Stimulated activated naive CD8-positive, alpha-beta T cell treated with anti-CD3 and anti-CD28 coated beads, Interleukin-15, Interleukin-2, amounts not matched to agents 100 ng/mL and 50 ng/mL, for 24 hours (primary cell): Measurements from ENCODE around the gene AGPAT4.

Experiments used
- H3K27ac Mint-ChIP-seq: one replicate; pipeline ENCODE4 v1.8.0; 2021; ENCODE audit warnings: mild to moderate bottlenecking, mixed read lengths
- H3K27me3 Mint-ChIP-seq: one replicate; pipeline ENCODE4 v1.8.0; 2021; ENCODE audit warnings: mixed read lengths
- H3K36me3 Mint-ChIP-seq: one replicate; pipeline ENCODE4 v1.8.0; 2021; ENCODE audit warnings: low read depth, mixed read lengths
- H3K4me1 Mint-ChIP-seq: one replicate; pipeline ENCODE4 v1.8.0; 2021; ENCODE audit warnings: low read depth, mixed read lengths
- H3K4me3 Mint-ChIP-seq: one replicate; pipeline ENCODE4 v1.8.0; 2021; ENCODE audit warnings: mild to moderate bottlenecking, mixed read lengths
- H3K9me3 Mint-ChIP-seq: one replicate; pipeline ENCODE4 v1.8.0; 2021; ENCODE audit warnings: mixed read lengths

Gene AGPAT4

DNA sequence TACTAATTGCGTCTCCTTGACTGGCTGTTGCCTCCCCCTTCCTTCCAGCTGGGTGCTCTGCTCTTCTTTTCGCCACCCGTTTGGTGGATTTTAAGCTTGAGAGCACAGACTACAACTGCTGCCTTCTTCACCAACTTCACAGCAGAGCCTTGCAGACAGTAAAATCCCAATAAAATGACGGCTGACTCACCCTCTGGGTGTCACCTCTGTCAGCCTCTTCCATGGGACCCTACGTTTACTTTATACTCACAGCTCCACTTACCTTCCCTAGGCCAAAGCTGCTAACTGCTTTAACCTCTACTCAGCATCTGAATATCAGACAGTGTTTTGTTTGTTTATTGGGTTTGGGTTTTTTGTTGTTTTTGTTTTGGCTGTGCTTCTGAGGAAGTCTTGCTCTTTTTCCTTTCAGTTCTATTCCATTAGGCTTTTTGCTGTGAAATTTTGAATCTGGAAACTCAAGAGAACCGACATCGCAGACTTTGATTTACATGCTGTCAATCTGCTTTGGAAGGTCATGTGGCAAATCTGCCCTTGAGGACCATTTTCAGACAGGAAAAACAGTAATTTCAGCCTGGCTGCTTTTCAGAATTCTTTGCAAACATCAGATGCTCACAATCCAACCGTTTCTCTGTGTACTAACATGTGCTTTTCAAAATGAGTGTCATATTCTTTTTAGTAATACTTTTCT is 2.4 kb downstream of the AGPAT4 start:
- H3K4me1 Mint-ChIP-seq: peaks cover 23% of the 10 kb centered on the region
- no peaks in the 10 kb centered on the region for H3K9me3 Mint-ChIP-seq
- peaks cover 7% of the 10 kb centered on the region for H3K36me3 Mint-ChIP-seq
- no peak overlapping the region for H3K4me3 Mint-ChIP-seq
- H3K27me3 Mint-ChIP-seq: peaks cover 10% of the 10 kb centered on the region
- H3K27ac Mint-ChIP-seq: no peak overlapping the region

DNA sequence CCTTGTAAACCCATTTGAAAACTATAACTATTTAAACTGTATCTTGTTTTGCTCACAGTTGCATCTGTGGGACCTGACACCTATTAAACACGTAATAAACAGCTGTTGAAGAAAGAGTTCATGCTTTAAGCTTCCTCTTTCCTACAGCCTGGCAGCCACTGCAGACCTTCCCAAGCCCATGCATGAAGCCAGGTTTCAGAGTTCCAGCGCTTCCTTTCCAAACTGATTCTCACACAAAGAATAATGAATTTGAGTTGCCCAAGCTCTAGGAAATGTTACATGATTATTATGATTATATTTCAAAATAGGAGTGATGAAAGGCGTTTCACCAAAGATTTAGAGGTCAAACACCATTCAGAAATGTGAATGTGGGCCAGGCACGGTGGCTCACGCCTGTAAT is 3.7 kb downstream of the AGPAT4 start:
- no peak overlapping the region for H3K27ac Mint-ChIP-seq

DNA sequence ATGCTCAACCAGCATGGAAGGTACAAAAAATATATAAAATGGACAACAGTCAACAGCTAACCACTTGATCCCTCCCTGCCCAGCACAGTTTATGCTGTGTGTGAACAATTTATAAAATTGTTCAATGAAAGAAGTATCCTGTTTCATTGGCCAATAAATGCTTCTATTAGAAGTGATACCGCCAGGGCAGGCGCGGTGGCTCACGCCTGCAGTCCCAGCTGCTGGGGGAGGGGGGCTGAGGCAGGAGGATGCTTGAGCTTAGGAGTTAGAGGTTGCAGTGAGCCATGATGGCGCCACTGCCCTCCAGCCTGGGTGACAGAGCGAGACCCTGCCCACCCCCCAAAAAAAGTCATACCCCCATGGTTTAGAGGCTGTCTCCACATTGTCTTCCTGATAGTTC is 4.6 kb downstream of the AGPAT4 start:
- Mint-ChIP-seq H3K4me3 (no peak overlapping the region), H3K27me3 (no peaks in the 10 kb centered on the region), H3K36me3 (peaks cover 11% of the 10 kb centered on the region), H3K27ac (no peak overlapping the region), H3K9me3 (no peaks in the 10 kb centered on the region), H3K4me1 (peaks cover 13% of the 10 kb centered on the region)

More for the DNA sequence above, 3.7 kb downstream of the AGPAT4 start:
- Mint-ChIP-seq H3K27me3 (peaks cover 3% of the 10 kb centered on the region), H3K36me3 (peaks cover 11% of the 10 kb centered on the region), H3K4me1 (peaks cover 21% of the 10 kb centered on the region), H3K9me3 (no peaks in the 10 kb centered on the region), H3K4me3 (no peak overlapping the region)

DNA sequence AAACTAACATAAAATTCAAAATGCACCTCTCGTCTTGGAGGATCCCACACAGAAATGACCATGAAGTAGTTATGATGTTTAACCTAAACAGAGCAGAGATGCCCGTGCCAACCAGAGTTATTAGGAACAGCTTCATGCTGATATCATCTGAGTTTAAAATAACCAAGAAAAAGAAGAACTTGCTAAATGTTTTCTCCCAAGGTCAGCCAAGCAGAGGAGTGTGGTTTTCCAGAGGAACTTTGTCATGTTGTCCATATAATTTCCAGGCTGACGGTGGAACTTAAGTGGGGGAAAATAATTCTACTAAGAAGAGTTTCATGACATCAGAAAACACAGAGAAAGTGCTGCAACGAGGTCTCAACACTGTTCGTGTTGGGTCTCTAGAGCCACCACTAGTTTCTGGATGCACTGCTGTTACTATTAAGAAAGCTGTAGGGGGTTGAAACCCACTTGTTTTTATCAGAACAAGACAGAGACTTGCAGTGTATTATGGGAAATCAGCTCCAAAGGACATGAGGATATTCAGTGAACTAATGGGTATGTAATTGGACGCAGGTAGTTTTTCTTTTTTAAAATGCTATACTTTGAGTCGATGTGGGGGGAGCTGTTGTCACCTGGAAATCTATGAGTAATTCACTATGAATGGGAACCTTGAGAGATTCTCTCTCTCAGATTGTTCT is 5.2 kb downstream of the AGPAT4 start:
- Mint-ChIP-seq H3K9me3 (no peaks in the 10 kb centered on the region), H3K27ac (no peak overlapping the region), H3K4me3 (no peak overlapping the region), H3K4me1 (peaks cover 9% of the 10 kb centered on the region), H3K36me3 (peaks cover 11% of the 10 kb centered on the region), H3K27me3 (no peaks in the 10 kb centered on the region)

DNA sequence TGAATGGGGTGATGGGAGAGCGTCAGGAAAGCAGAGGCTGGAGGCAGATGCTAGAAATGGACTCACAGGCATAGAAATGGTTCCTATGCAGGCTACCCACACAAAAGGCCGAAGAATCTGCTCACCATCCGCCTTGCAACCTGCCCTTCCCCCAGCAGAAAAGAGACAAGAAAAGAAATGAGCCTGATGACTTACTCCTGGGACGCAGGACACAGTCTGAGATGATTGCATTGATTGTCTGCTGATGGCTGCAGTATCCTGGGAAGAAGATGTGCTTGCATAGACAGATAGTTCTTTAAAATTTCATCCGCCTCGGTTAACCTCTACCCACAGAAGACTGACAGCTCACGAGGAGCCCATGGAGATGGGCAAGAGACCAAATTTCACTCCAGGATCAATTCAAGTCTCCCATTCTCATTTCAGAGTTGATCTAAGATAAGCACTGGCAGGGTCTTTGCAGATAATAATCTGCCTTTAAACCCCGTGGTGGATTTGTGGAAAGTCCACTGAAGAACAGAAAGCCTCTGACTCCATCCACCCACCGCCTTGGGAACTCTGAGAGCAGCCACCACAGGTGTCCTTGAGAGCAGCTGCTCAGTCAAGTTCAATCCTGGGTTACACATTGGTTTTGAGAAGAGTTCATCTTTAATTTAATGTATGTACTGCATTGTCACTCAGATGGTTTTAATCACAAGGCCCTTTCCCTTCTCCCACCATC is 7.2 kb downstream of the AGPAT4 start:
- Mint-ChIP-seq H3K27ac (no peak overlapping the region), H3K36me3 (peaks cover 17% of the 10 kb centered on the region), H3K4me1 (no peaks in the 10 kb centered on the region), H3K4me3 (no peak overlapping the region), H3K27me3 (no peaks in the 10 kb centered on the region), H3K9me3 (no peaks in the 10 kb centered on the region)

DNA sequence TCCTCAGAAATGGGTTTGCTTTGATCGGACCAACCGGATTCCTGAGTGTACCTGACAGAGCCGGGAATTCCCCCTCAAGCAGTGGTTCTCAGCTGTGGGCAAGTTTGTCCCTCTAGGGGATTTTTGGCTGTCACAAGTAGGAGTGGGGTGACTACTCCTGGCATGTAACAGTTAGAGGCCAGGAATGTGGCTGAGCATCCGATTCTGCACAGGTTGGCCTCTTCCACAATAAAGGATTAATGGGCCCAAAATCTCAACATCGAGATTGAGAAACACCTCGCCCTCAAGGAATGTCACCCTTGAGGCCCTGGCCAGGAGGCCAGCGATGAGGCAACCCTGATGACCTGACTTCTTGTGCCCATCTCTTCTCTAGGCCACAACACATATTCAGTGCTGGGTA is 7.9 kb downstream of the AGPAT4 start:
- H3K9me3 Mint-ChIP-seq: no peaks in the 10 kb centered on the region
- no peaks in the 10 kb centered on the region for H3K4me1 Mint-ChIP-seq
- no peaks in the 10 kb centered on the region for H3K27me3 Mint-ChIP-seq
- H3K4me3 Mint-ChIP-seq: no peak overlapping the region
- H3K27ac Mint-ChIP-seq: no peak overlapping the region
- H3K36me3 Mint-ChIP-seq: peaks cover 24% of the 10 kb centered on the region

DNA sequence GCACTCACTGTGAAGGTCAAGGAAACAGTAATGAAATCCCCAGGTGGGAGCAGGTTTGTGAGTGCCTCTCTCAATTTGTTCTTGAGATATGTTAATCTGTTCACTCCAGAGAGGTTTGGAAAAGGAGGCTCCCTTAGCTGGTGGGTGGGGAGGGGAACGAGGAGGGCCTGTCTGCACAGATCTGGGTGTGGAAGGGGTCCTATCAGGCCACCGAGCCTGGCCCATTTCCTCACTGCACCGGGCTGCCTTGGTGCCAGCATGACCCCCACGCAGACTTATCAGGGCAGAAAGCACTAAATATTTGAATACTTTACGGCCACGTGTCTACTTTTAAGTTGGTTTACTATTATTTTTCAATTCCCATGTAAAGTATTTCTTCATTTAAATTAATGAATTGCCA is 8.3 kb downstream of the AGPAT4 start:
- no peaks in the 10 kb centered on the region for H3K27me3 Mint-ChIP-seq
- no peak overlapping the region for H3K27ac Mint-ChIP-seq

DNA sequence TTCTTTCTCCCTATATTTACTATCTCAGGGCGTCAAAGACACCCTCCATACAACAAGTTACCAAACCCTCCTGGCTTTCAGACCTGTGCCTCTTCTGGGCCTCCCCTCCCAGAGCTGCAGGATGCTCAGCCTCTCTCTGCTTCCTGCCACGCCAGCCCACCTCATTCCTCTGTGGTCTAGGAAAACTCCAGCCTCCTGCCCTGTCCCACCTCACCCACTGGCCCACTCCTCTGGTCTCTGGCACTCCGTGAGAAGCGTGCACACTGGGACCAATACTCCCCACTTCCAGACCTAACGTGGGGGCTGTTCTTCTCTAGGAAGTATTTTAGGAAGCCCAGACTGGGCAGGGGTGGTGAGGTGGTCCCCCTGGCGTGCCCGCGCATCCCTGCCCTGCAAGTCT is 9.7 kb downstream of the AGPAT4 start:
- H3K4me3 Mint-ChIP-seq: no peak overlapping the region
- H3K36me3 Mint-ChIP-seq: peaks cover 22% of the 10 kb centered on the region
- H3K4me1 Mint-ChIP-seq: no peaks in the 10 kb centered on the region
- no peak overlapping the region for H3K27ac Mint-ChIP-seq
- H3K9me3 Mint-ChIP-seq: no peaks in the 10 kb centered on the region
- H3K27me3 Mint-ChIP-seq: no peaks in the 10 kb centered on the region

More for the DNA sequence above, 8.3 kb downstream of the AGPAT4 start:
- Mint-ChIP-seq H3K4me3 (no peak overlapping the region), H3K4me1 (no peaks in the 10 kb centered on the region), H3K9me3 (no peaks in the 10 kb centered on the region), H3K36me3 (peaks cover 26% of the 10 kb centered on the region)

DNA sequence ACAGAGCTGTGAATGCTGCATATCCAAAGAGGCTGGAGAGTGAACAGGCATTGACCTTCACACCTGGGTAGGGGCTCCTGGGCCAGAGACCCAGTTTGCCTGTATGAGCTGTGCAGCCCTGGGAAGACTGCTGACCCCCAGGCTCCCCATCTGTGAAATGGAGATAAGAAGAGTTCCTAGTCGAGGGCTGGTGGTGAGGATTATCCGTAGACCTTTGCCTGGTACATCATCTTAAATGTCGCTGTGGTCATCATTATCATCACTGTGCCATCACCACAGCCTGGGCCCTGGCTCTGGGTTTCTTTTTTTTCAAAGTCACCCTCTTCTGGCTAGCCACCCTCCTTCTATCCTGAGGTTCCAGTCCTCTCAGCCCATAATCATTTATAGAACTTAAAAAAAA is 12.0 kb downstream of the AGPAT4 start:
- Mint-ChIP-seq H3K4me3 (no peak overlapping the region), H3K27ac (no peak overlapping the region), H3K9me3 (no peaks in the 10 kb centered on the region)

DNA sequence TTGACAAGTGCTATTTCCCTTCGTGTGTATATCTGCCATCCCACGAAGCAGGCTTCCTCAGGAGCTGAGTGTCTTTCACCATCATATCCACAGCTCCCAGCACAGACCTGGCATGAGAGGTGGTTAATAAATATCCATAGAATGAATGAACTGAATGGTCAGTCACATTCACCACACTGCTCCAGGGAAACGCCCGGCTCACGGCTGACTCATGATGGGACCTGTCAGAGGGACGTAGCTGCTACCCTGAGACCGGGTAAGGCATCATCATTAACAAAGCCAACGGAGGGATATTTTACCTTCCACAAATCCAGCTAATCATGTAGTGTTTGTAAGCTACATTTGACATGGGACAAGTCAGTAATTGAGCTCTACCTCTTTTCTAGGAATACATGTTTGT is 12.5 kb downstream of the AGPAT4 start:
- H3K27ac Mint-ChIP-seq: no peak overlapping the region
- no peaks in the 10 kb centered on the region for H3K27me3 Mint-ChIP-seq
- no peak overlapping the region for H3K4me3 Mint-ChIP-seq
- peaks cover 17% of the 10 kb centered on the region for H3K36me3 Mint-ChIP-seq
- no peaks in the 10 kb centered on the region for H3K4me1 Mint-ChIP-seq
- H3K9me3 Mint-ChIP-seq: no peaks in the 10 kb centered on the region

More for the DNA sequence above, 12.0 kb downstream of the AGPAT4 start:
- H3K36me3 Mint-ChIP-seq: peaks cover 19% of the 10 kb centered on the region
- no peaks in the 10 kb centered on the region for H3K4me1 Mint-ChIP-seq
- no peaks in the 10 kb centered on the region for H3K27me3 Mint-ChIP-seq

DNA sequence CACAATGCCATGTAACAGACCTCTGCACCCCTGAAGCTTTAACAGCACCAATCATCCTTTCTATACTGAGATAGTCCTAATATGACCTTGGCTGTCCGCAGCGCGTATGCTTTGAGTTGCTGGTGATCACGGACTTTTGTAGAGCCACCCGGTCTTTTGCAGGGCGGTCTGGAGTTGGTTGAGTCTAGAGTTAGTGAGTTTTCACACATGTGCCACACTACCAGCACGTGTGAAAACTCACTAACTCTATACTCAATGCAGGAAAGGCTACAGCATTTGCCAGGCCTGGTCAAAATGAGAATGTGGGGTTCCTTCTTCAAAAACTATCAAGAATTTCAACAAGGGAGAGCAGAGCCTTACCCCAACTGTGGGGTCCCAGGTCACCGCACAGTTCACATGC is 14.6 kb downstream of the AGPAT4 start:
- peaks cover 15% of the 10 kb centered on the region for H3K36me3 Mint-ChIP-seq
- no peaks in the 10 kb centered on the region for H3K9me3 Mint-ChIP-seq
- no peak overlapping the region for H3K4me3 Mint-ChIP-seq
- no peaks in the 10 kb centered on the region for H3K27me3 Mint-ChIP-seq
- no peaks in the 10 kb centered on the region for H3K4me1 Mint-ChIP-seq
- H3K27ac Mint-ChIP-seq: no peak overlapping the region

DNA sequence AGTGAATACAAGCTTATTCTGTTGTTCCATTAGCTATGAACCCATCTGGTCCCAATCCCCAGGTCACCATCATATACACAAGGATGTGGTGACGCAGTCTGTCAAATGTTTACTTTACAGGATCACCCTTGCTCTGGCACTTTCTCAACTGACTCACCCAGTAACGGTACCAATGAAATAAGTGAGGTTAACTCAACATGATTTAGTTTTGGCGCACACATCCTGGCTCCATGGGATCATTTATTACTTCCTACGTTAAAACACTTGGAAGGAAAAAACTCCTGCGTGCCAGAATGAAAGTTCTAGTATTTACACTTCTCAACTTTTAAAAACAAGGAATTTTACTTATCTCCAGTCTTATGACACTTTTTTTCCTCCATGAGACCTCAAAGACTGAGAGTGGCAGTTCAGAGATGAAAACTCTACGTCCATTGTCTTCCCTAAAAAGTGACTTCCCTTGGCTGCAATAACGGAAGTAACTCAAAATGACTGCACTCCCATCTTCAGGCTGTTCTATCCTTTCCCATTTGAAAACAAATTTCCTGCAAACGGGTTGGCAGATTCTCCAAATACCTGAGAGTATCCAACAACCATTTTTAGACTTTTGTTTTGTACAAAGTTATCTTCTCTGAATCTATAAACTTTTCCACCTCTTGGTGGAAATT is 15.9 kb downstream of the AGPAT4 start:
- Mint-ChIP-seq H3K27ac (no peak overlapping the region), H3K4me3 (no peak overlapping the region), H3K9me3 (no peaks in the 10 kb centered on the region), H3K27me3 (no peaks in the 10 kb centered on the region), H3K36me3 (peaks cover 15% of the 10 kb centered on the region), H3K4me1 (no peaks in the 10 kb centered on the region)

DNA sequence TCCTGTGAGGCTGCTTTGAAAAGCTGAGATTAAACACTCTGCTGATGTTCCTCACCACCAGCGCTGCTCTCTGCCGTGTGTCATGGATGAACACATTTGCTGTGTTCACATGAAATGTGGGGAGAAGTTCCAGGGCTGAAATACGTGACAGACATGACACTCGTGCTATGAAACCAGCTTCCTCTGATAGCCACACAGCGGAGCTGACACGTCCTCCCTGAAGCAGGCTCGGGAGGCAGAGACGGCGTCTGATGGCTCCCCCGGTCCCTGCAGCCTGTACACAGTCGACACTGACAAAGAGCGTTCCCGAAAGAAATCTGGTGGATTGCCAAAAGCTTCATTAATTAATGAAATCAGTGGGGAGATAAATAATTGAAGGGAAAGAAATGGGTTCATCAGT is 17.5 kb downstream of the AGPAT4 start:
- no peak overlapping the region for H3K4me3 Mint-ChIP-seq

DNA sequence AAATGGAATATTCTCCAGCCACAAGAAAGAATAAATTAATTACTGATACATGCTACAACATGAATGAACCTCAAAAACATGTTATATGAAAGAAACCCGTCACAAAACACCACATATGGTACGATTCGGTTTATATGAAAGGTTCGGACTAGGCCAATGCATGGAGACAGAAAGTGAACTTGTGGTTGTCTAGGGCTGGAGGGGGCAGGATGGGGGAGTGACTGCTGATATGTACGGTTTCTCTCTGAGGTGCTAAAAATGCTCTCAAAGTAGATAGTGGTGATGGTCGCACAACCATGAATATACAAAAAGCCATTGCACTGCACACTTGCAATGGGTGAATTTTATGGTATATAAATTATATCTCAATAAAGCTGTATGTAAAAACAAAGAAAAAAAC is 18.3 kb downstream of the AGPAT4 start:
- Mint-ChIP-seq H3K9me3 (no peaks in the 10 kb centered on the region), H3K4me3 (no peak overlapping the region), H3K4me1 (no peaks in the 10 kb centered on the region), H3K27ac (no peak overlapping the region), H3K36me3 (no peaks in the 10 kb centered on the region), H3K27me3 (no peaks in the 10 kb centered on the region)

More for the DNA sequence above, 17.5 kb downstream of the AGPAT4 start:
- Mint-ChIP-seq H3K4me1 (no peaks in the 10 kb centered on the region), H3K27ac (no peak overlapping the region), H3K9me3 (no peaks in the 10 kb centered on the region), H3K27me3 (no peaks in the 10 kb centered on the region), H3K36me3 (peaks cover 6% of the 10 kb centered on the region)
